HEK293 (cell line): ENCODE results near the gene WWOX.

Experiments used
- CTCF ChIP-seq: fragments of 450-650 bp; formaldehyde crosslinking; IDR thresholded peaks from 2 replicates; pipeline ENCODE4 v1.5.1; 2016; ENCODE audit warnings: missing biosample characterization, missing genetic modification characterization
- YY1 ChIP-seq: fragments of 450-650 bp; formaldehyde crosslinking; IDR thresholded peaks from 2 replicates; pipeline ENCODE4 v1.5.1; 2018; ENCODE audit warnings: missing biosample characterization, missing genetic modification characterization
- ZNF324 ChIP-seq: fragments of 450-650 bp; formaldehyde crosslinking; IDR thresholded peaks from 2 replicates; pipeline ENCODE4 v1.5.1; 2016; ENCODE audit warnings: missing biosample characterization, missing genetic modification characterization
- ZNF549 ChIP-seq: fragments of 450-650 bp; IDR thresholded peaks from 2 replicates; pipeline ENCODE4 v1.5.1; 2018; ENCODE audit warnings: missing biosample characterization, missing genetic modification characterization, mild to moderate bottlenecking, inconsistent platforms, moderate library complexity

- TF ChIP-seq CTCF (tag by site-specific recombination): no peak
- TF ChIP-seq ZNF549 (tag by site-specific recombination): no peak
- no peak for TF ChIP-seq ZNF324 (tag by site-specific recombination)
- no peak for TF ChIP-seq YY1 (tag by site-specific recombination)
Observed at GRCh38 chr16:78050734-78051400, 48.6 kb upstream of the WWOX start.
